ENCODE data around the gene UCK1.
"Not testable (repeated sequence)": the region's sequence is repeated elsewhere in the genome, so short reads cannot be mapped to it uniquely, and the experiment has no call there.

Gene UCK1

DNA sequence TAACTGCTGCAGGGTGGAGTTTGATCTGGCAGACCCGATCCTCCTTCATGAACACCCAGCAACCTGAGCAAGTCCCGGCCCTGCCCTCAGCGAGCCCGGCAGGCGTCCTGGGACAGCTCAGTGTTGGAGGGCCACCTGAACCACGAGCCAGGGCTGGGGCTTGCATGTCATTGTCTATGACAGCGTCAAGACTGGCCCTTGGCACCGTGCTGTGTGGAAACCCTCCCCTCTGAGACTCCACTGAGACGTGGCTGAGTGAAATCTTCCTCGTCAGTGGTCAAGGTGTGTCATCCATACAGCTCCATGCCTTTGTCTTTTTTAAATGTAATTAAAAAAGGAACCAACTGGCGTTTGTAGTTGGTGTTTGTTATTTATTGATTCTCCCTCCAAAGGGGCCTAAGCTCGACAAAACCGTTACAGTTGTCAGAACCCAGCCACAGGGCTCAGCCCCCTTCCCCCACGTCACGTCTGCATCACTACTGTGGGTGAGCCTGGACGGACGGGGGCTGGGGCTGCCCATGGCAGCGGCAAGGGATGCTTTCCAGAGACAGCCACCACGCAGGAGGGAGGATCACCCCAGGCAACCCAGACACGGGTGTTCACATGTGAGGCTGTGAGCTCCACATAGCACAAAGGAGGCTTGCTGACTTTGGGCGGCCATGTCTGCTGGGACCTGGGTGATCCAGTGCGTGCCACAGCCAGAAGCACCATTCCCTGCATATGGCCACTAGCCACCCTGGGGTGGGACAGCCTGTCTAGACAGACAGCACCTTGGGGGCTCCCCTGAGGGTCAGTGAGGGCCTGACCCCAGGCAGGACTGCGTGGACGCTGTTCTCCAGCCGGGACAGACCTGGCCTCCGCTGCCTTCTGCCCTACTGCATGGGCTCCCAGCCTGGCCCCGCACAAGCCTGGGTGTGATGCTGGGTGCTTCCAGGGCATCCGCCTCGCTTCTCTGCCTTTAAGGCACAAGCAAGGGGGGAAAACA, 7.3 kb downstream of the UCK1 start:
- DNase-seq (ENCODE audit: low read depth) = no peak

DNA sequence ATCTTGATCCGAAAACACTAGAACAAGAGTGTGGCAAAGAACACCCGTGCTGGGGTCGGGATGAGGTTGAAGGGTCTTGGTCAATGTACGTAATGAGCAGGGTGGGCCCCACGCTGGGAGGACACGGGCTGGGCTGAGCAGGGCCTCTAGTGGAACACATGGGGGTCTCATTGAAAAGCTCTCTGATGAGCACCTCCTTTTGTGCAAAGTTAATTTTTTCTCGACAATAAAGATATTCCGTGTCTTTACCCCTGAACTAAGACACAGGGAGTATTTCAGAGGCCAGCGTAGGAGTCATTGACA, 8.0 kb downstream of the UCK1 start:
- DNase-seq (ENCODE audit: low read depth) = no peak

DNA sequence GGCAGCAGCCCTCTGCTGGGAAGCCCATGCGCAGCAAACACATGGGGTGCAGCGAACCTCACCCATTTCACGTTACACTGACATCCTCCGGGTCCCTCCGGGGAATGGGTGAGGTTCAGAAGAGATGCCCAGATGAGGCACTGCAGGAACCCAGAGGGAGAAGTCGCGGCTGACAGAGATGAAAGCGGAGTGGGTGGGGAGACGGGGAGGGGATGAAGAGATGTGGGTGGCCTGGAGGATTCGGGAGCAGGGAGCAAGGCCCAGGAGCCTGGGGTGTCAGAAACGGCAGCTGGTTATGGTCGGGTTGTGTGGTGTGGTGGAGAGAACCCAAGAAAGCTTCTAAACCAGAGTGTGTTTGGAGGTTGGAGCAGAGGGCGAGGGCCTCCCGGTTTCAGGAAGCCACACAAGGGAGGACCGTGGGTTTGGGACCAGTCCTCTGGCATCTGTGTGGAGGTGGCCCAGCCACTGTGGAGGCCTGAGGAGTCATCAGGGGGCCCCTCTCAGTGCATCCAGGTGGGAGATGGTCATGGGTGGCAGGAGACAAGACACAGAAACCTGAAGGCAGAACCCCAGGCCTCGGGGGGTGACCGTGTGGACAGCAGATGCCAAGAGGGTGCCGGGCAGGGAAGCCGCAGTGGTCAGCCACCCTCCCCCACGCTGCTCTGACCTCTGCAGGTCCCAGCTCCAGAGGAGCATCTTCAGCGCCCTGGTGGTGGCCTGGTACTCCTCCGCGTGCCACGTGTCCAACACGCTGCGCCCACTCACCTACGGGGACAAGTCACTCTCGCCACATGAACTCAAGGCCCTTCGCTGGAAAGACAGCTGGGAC, 8.6 kb downstream of the UCK1 start:
- no peak for DNase-seq (ENCODE audit: low read depth)

DNA sequence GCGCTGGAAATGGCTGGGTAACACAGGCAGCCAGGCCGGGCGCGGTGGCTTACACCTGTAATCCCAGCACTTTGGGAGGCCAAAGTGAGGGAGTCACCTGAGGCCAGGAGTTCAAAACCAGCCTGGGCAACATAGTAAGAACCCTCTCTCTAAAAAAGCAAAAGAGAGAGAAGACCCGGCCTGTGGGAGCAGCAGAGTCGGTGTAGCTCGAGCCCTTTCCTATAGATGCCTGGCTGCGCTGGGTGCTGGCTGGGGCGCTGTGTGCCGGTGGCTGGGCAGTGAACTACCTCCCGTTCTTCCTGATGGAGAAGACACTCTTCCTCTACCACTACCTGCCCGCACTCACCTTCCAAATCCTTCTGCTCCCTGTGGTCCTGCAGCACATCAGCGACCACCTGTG, 9.2 kb downstream of the UCK1 start:
- DNase-seq (ENCODE audit: low read depth) = no peak

DNA sequence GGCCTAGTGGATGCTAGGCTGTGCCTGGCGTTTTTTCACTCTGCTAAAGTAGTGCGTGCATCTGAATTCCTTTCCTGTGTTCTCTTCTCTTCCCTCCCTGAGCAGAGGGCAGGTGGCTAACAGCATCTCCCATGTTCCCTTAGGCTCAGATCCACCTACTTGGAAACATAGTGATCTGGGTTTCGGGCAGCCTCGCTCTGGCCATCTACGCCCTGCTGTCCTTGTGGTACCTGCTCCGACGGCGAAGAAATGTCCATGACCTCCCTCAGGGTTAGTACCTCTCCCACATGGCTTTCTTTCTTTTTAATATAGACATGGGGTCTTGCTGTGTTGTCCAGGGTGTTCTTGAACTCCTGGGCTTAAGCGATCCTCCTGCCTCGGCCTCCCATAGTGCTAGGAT, 9.9 kb downstream of the UCK1 start:
- DNase-seq (ENCODE audit: low read depth) = no peak

DNA sequence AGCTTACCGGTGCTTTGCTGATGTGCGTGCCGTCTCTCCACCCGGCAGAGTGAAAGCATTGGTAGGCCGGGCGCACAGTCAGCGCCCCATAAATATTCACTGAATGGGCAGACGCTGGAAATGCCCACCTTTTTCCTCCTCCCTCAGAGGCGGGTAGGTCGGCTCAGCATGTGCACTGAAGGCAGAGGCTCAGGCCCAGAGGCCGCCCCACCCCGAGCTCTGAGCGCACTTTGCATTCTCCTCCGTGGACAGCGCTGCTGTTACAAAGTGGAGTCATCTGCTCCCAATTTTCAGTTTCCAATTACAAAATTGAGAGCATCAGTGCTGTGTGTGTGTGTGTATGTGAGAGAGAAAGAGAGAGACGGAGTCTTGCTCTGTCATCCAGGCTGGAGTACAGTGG, 10.6 kb downstream of the UCK1 start:
- no peak for DNase-seq (ENCODE audit: low read depth)

DNA sequence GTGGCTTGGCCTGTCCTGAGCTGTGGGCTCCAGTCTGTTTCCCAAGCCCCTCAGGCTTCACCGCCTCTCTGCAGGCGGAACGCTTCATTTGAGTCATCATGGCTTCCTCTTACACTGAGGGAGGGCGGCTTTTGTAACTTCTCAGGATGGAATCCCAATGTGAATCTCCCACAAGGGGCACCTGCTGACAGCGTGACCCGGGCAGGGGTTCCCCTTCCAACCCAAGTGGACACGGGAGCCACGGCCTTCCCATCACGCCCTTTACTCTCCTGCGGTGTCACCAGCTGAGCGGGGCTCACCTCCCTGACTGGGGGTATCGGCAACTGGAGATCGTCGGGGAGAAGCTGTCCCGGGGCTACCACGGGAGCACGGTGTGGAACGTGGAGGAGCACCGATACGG, 12.5 kb downstream of the UCK1 start:
- DNase-seq (ENCODE audit: low read depth) = no peak

DNA sequence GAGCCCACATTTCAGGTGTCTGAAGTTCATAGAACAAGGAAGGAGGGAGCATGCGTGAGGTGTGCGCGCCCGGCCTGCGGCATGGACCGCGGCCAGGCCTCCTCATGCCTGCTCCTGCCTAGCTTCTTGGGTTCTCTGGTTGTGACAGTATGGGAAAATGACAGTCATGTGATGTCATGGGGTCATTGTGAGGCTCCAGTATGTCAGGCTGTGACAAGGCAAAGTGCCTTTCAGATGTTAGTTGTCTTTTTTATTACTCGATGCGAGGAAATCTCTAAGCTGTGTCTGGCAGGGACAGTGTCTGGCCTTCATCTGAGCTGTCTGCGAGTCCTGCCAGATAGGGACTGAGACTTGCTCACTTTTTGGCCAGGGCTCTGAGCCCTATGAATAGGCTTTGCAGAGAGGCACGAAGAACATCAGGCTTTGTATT, 13.3 kb downstream of the UCK1 start:
- no peak for DNase-seq (ENCODE audit: low read depth)

DNA sequence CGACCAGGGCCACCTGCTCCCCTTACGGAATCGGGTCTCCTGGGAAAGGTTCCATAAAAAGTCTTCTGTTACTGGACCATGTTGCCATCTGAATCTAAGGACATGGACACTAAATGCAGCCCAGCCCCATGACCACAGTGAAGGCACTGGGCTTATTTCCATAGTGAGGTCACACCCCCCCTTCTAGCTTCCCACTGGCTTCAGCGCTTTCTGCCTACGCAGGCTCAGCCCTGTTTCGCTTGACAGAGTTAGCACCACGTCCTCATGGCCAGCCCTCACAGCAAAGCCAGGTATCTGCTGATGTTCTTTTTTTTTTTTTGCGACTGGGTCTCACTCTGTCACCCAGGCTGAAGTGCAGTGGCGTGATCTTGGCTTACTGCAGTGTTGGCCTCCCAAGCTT, 14.1 kb downstream of the UCK1 start:
- DNase-seq (ENCODE audit: low read depth) = no peak

DNA sequence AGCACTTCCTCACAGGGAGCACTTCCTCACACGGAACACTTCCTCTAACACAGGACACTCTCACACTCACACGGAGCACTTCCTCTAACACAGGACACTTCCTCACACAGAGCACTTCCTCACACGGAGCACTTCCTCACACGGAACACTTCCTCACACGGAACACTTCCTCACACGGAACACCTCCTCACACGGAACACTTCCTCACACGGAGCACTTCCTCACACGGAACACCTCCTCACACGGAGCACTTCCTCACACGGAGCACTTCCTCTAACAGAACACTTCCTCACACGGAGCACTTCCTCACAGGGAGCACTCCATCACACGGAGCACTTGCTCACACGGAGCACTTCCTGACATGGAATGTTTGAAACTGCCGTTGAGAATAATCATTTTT, 15.0 kb downstream of the UCK1 start:
- no peak for DNase-seq (ENCODE audit: low read depth)

DNA sequence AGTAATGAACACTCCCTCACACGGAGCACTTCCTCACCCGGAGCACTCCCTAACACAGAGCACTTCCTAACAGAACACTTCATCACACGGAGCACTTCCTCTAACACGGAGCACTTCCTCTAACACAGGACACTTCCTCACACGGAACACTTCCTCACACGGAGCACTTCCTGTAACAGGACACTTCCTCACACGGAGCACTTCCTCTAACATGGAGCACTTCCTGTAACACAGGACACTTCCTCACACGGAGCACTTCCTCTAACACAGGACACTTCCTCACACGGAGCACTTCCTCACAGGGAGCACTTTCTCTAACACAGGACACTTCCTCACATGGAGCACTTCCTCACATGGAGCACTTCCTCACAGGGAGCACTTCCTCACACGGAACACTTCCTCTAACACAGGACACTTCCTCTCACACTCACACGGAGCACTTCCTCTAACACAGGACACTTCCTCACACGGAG, 15.5 kb downstream of the UCK1 start:
- DNase-seq (ENCODE audit: low read depth) = not testable (repeated sequence)

DNA sequence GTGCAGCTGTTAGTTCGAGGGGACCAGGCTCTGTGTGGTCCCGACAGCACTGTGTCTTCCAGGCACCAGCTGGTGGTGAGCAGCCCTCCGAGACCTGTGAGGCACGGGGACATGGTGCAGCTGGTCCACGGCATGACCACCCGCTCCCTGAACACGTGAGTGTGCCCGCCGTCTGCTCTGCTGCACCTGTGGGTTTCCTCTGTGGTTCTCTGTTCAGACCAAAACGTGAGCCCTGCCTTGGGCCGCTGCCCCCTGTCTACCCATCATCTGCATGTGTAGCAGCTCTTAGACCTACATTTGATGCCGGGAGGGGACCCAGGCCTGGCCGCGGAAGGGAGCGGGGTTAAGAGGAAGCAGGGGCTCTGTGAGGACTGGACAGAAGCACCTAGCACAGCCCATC, 17.9 kb downstream of the UCK1 start:
- no peak for DNase-seq (ENCODE audit: low read depth)

DNA sequence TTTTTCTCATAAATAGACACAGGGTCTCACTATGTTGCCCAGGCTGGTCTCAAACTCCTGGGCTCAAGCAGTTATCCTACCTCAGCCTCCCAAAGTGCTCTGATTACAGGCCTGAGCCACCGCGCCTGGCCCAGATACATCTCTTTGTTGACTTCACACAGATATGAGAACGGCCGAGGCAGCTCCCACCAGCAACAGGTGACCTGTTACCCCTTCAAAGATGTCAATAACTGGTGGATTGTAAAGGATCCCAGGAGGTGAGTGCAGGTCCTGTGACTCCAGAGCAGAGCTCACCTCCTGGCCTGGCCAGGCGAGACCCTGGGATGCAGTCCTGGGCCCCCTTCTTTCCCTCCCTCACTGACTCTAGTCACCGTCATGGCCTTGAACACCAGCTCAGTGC, 19.2 kb downstream of the UCK1 start:
- no peak for DNase-seq (ENCODE audit: low read depth)

DNA sequence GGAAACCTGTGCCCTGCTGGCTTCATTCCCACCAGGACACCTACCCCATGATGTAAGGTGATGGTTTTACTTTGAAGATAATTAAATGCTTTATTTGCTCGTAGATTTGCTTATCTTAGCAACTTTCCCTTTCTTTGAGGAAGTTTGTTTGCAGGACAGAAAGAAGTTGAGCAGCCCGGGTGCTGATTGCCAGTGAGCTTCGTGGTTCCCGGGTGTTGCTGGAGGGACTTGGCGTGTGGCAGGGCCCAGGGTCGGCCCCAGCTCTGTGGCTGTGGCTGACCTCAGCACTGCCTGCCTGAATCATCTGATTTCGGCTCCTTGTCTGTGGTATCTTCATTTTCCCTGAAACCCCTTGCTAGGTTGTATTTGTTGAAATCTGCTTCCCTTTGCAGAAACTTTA, 19.6 kb downstream of the UCK1 start:
- DNase-seq (ENCODE audit: low read depth) = no peak

DNA sequence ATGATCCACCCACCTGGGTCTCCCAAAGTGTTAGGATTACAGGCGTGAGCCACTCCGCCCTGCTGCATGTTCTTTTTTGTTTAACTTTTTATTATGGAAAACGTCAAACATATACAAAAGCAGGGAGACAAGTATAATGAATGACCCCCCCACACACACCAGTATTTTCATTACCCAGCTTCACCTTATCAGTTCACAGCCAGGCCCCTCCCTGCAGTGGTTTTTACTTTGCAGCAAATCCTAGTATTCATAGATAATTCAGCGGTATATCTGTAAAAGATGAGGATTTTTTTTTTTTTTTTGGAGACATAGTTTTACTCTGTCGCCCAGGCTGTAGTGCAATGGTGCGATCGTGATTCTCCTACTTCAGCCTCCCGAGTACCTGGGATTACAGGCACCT, 26.1 kb downstream of the UCK1 start:
- no peak for DNase-seq (ENCODE audit: low read depth)

DNA sequence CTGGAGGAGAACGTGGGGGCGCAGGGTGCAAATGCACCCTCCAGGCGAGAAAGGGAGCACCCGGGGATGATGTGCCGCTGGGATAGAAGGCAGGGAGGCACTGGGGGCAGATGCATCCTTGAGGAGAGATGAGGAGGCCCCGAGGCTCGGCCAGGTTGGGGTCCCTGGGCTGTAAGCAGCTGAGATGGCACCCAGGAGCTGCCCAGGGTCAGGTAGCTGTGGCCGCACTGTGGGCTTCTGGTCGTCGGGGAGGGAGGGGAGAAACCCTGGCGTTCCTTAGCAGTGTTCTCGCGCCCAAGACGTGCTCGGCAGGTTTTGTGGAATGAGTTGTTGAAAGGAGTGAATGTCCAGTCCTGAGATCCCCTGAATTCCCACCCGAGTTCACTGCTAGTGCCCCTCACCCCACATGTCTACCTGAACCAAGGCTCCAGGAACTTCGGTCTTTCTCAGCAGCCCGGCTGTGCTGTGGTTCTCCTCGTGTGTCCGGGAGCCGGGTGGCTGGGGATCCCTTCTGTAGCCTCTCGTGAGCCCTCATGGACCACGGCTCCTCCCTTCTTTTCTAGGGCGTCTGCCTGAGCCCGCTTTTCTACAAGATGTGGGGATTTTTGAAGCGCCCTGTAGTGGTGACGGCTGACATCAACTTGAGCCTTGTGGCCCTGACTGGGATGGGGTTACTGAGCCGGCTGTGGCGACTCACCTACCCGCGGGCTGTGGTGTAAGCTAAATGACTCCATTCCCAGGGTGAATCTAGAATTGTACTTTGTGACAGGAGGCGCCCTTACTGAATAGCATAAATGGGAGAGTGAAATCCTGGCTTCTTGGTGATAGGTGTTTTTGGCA, 27.2 kb downstream of the UCK1 start:
- DNase-seq (ENCODE audit: low read depth) = peak; percentile 36

DNA sequence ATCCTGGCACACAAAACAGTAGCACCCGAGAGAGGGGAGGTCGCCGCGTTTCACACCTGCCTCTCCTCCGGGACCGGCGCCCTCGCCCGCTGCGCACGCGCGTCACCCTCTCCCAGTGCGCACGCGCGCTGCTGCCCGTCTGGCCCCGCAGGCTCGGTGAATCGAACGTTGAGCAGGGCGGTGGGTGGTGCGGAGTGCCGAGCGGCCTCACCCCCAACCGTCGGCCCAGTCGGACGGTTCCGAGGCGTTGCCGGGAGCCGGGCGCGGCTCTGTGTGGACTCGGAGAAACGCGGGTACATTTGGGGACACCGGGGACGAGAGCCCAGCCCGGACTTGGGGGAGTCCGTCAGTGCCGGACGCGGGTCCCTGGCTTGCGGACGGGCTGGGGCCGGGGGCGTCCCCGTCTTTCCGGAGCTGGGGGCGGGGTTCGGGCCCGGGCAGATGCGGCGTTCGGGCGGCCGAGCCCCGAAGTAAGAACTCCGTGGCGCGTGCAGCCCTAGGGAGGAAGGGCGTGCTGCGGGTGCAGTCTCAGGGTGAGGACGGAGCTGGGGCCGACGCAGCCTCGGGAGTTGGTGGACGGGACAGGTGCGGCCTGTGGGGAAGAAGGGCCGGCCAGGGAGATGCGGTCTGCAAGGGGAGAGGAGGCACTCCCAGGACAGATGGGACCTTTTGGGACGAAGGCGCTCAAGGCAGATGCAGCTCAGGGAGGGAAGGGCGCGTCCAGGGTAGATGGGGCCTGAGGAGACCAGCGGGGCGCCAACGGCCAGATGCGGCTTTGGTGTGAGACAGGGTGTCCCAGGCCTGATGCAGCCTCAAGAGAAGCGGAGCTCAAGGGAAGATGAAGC, 28.1 kb downstream of the UCK1 start, which contains the start of gene POMT1:
Gene POMT1 (plus strand): TSS at position 138 of the 845 bp plus-strand sequence. CDS start 1,301 bp downstream, outside the sequence.
- DNase-seq (ENCODE audit: low read depth) = peak; percentile 73

DNA sequence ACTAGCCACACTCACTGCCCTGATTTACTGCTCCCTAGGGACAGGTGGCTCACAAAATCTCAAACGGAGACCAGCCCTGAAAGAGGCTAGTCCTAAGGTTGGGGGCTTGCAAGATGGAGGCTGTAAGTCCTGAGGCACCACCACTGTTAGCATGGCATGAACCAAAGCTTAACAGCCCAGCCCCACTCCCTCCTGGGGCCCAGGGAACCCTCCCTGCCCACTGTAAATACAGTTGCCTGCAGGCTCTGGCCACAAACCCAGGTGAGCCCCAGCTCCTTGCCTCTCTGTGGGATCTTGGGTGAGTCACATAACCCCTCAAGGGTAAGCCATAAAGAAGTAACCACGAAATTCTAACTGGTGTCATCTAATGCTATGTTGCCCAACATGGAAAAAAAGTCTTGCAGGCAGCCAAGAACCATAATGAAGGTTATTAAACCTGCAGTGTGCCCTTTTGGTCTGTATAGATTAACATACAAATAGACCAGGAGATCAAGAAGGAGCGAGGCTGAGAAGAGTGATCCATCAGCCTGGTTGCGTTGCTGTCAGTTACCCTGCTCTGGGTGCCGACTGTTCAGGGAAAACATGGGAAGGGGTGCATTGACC, 30.0 kb downstream of the UCK1 start:
- DNase-seq (ENCODE audit: low read depth) = peak; percentile 41

DNA sequence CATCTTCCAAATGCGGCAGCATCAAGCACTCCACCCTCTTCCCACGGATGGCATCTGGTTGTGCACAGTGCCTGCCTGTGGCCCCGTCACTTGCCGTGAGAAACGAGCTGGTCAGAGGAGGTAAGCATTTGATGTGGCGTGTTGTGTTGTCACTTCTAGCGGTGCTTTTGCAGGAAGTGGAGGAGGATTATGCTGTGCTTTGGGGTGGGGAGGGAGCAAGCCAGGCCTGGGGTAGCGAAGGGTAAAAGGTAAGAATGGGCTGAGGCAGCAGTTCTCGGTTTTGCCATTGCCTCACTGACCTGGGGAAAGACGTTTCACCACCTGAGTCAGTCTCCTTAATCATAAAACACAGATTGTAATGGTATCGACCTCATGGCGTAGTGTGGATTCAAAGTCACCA, 30.7 kb downstream of the UCK1 start:
- DNase-seq (ENCODE audit: low read depth) = peak; percentile 70

DNA sequence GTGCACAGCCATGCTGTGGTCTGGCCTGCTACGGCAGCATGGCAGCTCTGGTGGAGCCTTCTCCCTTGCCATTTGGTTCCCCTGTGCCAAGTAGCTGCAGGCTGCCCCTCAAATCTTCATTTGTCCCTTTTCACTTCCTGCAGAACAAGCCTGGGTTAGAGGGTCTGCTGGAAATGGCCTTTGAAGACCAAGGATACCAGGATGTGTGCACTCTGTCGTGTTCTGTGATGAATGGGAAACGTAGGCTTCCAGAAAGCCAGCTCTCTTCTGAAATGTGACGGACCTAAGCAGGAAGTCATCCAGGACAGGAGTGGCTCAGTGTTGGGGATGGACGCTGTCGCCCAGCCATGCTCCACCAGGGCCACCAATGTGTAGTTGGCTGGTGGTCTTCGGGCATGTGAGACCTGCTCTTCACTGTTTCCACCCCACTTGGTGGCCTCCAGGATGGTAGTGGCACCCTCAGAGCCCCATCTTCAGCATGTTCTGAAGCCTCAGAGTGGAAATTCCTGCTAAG, 31.8 kb downstream of the UCK1 start:
- no peak for DNase-seq (ENCODE audit: low read depth)
